D341Med (cell line): Measurements from ENCODE around the gene SLC25A22.

Experiments used
- DNase-seq: peaks from one replicate; pipeline ENCODE4 v3.0.0; 2012; ENCODE audit warnings: low spot score

Gene SLC25A22

GRCh38 chr11:746289-747157 lies 51.6 kb downstream of the SLC25A22 start:
- no peak for DNase-seq

- no peak for DNase-seq
Measured at GRCh38 chr11:745428-745827, 52.7 kb downstream of the SLC25A22 start.

GRCh38 chr11:742571-743201 lies 55.4 kb downstream of the SLC25A22 start:
- no peak for DNase-seq

- no peak for DNase-seq
Measured at GRCh38 chr11:742156-742546, 55.9 kb downstream of the SLC25A22 start.
